GM21737 (cell line): Measurements from ENCODE around the gene CARD11.

Experiments
- ATAC-seq: cut with Tn5 transposase; IDR thresholded peaks from one replicate; pipeline ENCODE4 v1.9.1; 2021; ENCODE audit warnings: mild to moderate bottlenecking, moderate library complexity; ENCODE audit not compliant: unreplicated experiment

CARD11 gene

DNA sequence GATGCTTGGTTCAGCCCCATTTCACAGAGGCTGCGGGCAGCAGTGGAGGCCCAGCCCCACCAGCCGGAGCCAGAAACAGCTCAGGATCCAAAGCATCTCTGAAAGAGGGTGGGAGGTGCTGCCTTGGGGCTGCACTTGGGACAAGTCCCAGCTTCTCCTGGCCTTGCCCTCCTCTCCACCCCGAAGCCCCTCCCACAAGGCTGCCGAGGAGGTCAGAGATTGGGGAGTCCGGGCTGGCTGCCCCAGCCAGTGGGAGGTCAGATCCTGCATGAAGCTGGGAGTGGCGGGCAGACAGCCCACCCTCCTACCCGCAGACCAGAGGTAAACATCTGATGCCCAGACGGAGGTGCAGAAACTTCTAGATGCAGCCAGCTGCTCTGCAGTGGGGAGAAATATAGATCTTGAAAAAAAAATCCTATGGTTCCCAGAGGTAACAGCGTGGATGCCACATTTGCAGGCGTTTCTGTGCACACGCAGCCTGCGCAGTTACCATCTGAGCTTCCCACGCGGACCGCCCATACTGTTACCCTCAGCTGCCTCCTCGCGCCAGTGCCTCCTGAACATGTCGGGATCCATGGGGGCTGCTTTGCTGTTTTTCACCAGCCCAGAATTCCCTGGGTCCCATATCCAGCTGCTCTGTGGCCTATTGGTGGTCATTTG, 162.7 kb downstream of the CARD11 start:
- ATAC-seq, result no peak

DNA sequence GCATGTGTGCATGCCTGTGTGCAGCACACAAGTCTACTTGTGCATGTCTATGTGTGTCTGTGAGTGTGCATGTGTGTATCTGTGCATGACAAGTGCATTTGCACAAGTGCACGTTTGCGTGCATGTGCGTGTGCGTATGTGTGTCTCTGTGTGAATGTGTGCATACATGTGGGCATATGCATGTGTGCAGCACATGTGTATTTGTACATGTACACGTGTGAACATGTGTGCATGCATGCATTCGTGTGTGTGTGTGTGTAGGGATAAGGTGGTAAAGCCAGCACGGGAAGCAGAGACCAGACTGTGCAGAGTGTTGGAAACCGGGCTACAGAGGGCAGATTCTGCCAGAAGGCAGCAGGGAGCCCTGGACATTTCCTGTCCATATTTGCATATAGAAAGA, 163.6 kb downstream of the CARD11 start:
- no peak for ATAC-seq

- no peak for ATAC-seq
Observed at GRCh38 chr7:2879354-2879753, 164.3 kb downstream of the CARD11 start.

DNA sequence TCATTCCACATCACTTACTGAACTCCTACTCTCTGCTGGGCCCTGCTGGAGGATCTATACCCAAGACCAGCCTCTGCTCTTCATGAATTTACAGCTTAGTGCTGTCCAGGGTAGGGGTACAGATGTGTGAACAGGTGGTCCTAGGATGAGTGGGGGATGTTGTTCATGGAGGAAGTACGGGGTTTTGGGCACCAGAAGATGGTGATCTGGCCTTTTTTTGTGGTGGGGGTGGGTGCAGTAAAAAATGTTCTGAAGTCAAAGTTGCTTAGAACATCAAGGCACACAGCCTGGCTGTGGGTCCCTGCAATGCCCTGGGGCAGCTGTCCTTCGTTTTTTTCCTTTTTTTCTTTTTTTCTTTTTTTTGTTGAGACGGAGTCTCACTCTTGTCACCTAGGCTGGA, 165.4 kb downstream of the CARD11 start:
- ATAC-seq, result no peak

DNA sequence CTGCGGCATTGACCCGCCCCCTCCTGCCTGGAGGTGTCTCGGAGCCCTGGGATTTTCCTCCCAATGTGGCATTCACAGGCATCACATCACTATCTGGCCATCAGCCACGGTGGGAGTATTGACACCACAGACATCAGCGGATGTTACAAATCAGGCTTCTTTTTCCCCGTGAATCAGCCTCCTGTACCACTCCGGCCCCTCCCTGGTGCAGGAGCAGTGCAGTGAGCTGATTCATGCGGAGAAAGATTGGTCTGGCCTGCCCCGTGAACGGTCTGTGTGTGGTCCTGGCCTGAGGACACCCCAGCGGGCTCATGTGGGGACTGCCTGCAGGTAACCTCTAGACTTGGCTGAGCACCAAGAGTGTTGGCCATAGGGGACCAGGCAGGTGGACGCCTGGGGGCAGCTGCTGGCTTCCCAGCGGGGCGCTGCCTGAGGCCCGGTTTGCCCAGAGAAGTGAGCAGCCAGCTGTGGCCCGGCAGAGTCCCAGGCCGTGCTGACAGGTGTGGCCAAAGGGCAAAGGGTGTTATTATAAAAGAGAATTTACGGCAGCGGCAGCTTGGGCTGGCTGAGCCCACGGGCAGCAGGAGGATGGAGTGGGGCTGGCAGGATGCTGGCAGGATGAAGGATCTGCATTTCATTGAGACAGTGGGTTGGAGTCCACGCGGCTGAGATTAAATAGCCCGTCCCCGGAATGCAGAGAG, 167.5 kb downstream of the CARD11 start:
- no peak for ATAC-seq

DNA sequence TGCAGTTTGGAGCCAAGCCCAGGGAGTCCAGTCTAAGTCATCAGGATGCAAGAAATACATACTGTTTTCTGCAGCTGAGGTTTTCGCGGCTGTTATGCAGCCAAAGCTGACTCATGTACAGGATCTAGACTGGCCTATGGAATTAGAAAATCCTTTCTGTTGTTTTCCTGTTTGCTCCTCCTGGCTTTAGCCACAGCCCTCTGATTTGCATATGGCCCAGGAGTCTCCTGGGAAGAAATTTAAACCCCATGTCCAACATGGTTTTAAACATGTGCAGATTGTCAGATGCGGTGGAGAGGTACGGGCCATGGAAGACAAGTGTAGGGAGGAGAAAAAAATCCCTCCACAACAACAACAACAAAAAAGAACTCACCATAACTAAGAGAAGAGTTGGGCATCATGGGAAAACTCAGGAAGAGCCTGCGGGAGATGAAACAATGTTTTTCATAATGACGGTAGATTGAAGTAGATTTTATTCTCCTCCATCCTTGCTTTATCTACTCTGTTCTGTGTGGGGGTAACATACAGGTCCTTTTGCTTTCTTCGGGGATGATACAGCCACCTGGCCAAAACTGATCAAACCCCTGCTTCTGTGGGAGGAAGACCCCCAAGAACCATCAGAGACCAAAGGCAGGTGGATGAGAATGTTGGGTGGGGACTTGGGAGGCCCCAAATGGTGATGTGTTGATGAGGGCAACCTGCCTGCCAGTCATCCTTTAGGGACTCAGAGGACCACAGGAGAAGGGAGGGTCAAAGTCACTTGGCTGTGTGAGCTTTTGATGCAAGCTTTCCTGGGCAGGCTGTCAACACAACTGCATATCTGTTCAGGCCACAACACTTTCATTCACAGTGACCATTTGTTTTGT, 169.7 kb downstream of the CARD11 start:
- ATAC-seq, result no peak

- no peak for ATAC-seq
Observed at GRCh38 chr7:2873146-2873545, 170.5 kb downstream of the CARD11 start.

DNA sequence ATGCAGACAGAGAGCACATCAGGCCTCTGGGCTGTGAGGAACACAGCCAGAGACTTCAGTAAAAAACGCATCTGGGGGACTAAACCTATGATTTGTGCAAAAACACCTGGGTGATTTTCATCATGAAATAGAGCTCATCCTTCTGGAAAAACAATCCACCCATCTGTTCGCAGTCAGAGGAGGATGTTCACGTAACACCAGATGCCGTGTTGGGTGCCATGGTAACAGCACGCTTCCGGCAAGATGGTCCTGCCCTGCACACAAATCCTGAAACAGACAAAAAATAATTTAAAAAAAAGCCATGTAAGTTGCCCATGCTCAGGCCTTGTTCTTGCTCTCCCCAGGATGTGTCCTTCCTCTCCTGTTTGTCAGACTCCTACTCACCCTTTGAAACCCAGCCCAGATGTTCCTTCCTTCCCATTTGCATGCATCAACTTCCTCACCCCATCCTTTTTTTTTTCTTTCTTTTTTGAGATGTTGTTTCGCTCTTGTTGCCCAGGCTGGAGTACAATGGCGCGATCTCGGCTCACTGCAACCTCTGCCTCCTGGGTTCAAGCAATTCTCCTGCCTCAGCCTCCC, 171.3 kb downstream of the CARD11 start:
- ATAC-seq, result no peak

DNA sequence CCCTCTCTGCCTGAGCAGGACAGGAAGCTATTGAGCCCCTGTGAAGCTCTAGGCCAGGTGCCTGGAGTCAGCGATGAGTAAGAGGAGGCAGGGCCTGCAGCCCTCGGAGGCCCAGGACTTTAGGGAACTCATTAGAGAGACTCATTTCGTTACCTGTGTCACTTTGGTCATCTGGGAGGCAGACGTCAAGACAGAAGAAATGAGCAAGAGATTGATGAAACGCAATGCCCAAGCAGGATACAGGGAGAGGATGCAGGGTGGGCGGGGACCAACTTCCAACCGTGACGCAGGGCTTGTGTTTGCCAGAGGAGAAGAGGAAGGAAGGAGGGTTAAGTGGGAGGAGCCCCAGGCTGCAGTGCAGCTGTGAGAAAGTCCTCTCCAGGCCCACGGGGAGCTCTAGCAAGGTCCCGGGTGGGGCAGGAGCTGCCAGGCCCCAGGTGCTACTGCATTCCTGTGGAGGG, 173.2 kb downstream of the CARD11 start:
- peak; percentile 48 for ATAC-seq

DNA sequence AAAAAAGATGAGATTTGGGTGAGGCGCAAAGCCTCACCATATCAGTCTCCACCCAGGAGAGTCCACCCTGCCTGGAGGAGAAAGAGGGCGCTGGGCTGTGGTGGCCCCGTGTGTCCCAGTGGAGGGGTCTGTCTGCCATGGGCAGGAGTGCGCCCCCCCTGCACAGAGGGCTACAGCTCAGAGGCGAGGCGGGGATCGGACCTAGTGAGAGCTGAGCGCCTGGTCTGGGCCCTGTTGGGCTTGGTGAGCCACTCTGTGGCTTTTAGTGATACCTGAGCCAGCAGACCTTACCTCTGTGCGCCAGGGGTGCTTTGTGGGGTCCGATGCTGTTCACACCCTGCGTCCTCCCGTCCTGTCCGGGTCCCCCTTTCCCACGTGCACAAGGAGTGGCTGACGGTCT, 173.7 kb downstream of the CARD11 start:
- no peak for ATAC-seq

- ATAC-seq, result no peak
Observed at GRCh38 chr7:2866601-2867000, 177.1 kb downstream of the CARD11 start.

GRCh38 chr7:2864999-2865670, 178.5 kb downstream of the CARD11 start:
- no peak for ATAC-seq

DNA sequence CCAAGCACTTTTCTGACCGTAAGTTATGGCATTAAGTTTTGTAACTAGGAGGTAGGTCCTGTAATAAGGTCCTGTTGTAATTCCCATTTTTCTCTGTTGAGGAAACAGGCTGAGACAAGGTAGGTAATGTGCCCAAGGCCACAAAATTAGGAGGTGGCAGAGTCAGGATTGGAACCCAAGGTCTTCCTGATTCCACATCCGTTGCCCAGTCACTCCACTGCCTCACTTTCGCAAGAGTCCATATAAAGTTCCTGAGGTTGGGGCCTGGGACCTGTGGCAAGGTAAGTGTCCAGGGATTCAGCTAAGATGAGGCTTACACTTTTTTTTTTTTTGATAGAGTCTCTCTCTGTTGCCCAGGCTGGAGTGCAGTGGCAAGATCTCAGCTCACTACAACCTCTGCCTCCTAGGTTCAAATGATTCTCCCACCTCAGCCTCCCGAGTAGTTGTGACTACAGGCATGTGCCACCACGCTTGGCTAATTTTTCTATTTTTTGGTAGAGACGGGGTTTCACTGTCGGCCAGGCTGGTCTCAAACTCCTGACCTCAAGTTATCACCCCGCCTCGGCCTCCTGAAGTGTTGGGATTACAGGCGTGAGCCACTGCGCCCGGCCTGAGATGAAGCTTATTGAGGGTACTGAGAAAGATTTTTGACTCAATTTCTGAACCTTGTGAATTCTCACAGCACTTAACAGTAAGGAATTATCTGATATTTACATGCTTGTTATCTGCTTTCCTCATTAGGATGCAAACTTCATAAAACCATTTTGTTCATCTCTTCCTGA, 179.3 kb downstream of the CARD11 start:
- no peak for ATAC-seq

GRCh38 chr7:2863461-2864066, 180.1 kb downstream of the CARD11 start:
- peak; percentile 89 for ATAC-seq

DNA sequence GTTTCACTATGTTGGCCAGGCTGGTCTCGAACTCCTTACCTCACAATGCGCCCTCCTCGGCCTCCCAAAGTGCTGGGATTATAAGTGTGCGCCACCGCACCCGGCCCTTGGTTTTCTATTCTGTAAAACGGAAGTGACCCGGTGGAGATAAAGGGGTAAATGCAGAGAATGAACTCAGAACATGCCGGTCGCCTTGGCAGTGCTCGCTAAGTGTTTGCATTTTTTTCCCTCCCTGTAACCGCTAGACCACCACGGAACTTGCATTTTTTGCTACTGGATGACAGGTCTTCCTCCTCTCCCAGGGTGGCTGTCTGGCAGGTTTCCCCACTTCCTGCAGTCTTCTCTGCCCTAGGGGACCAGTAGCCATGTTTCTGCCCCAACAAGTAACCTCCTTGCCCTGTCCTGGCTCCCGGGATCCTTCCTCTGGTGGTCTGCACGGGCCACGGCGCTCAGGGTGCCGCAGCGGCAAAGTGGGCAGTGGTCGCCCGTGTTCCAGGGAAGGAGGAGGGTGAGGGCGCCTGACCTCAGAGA, 180.8 kb downstream of the CARD11 start:
- no peak for ATAC-seq

DNA sequence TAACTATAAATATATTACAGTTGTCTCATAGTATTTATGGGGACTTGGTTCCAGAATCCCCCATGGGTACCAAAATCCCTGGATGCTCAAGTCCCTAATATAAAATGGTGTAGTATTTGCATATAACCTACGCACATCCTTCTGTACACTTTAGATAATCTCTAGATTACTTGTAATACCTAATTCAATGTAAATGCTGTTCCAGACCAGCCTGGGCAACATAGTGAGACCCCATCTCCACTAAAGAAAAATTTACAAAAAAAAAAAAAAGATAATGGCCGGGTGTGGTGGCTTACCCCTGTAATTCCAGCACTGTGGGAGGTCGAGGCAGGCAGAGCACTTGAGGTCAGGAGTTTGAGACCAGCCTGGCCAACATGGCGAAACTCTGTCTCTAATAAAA, 182.2 kb downstream of the CARD11 start:
- ATAC-seq, result no peak

DNA sequence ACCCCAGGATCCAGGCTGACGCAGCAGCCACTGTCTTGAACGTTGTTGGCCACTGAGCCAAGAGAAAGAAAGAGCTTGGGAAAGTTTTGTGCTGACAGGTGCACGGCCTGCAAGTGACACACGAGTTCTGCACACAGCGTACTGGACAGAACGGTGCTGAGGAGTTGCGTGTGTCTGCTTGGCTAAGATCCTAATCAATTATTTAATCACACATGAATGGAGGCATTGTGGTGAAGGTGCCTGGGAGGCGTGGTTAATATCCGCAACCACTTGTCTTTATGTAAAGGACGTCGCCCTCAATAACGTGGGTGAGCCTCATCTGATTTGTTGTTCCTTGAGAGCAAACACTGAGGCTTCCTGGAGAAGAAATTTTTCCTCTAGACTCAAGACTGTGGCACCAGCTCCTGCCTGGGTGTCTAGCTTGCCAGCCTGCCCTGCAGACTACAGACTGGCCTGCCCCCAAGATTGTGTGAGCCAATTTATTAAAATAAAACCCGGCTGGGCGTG, 183.0 kb downstream of the CARD11 start:
- ATAC-seq, result no peak

DNA sequence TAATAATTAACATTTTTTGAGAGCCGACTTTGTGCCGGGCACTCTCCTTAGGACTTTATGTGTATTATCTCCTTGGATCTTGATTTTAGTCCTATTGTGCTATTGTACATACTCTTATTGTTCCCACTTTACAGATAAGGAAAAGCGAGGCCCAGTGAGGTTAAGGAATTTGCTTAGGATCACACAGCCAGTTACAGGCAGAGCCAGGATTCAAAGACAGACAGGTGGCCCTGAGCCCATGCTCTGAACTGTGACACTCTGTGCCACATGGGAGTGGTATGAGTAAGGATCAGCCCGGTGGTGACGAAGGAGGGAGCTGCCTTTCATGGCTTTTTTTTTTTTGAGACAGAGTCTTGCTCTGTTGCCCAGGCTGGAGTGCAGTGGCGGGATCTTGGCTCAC, 183.7 kb downstream of the CARD11 start:
- ATAC-seq, result no peak

DNA sequence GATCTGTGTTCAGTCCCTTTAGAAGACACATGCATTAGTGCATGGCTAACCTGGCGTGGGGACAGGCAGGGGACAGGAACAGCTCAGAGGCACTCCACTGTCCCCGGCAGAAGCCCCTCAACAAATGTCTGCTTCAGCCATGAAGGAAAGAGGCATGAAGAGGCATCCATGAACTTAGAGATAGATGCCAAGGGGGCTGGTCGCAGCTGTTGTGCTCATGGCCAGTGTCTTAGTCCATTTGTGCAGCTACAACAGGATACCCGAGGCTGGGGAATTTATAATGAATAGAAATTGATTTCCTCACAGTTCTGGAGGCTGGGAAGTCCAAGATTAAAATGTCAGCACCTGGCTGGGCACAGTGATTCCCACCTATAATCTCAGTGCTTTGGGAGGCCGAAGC, 185.0 kb downstream of the CARD11 start:
- ATAC-seq, result no peak
